ENCODE data around the gene CDK6.

Gene CDK6

DNA sequence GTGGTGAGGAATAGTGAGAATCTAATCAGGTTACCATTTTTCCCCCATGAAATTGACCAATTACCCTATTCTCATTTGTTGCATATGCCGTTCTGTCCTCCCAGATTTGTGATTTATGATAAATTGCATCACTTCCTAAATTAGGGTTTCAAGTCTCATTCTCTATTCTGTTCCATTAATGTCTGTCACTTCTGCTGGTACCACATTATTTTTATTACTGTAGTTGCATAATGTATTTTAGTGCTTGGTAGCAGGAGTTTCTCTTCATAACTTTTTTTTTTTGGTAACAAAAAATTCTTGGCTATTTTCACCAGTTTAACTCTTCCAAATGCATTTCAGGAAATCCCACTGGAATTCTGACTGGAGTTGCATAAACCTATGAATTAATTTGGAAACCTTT is 202.2 kb downstream of the CDK6 start:
- H3K27me3 ChIP-seq (ENCODE audit: low read depth, low read length), result no peaks in the 10 kb centered on the region
- peaks cover 68% of the 10 kb centered on the region for H3K4me1 ChIP-seq (ENCODE audit: low read length)
- peaks cover 5% of the 10 kb centered on the region for H3K36me3 ChIP-seq (replicated peaks; ENCODE audit: low read depth, low read length)
- H2AFZ ChIP-seq (ENCODE audit: low read depth, low read length), result no peak overlapping the region
- peak overlapping the region; percentile 96 for H3K27ac ChIP-seq (ENCODE audit: low read length)
- H4K20me1 ChIP-seq (ENCODE audit: insufficient read depth, low read length), result no peaks in the 10 kb centered on the region
- peak overlapping the region; percentile 51 for H3K4me3 ChIP-seq (ENCODE audit: low read length)
- peaks cover 27% of the 10 kb centered on the region for H3K79me2 ChIP-seq (ENCODE audit: low read length)
- H3K4me2 ChIP-seq (ENCODE audit: low read length), result peak overlapping the region; percentile 94
- peak overlapping the region; percentile 58 for H3K9ac ChIP-seq (ENCODE audit: low read length)
- TF ChIP-seq EZH2phosphoT487 (IDR thresholded peaks at IDR 0.05; ENCODE audit: low read depth), result no peak
- TF ChIP-seq, protein P1, sequence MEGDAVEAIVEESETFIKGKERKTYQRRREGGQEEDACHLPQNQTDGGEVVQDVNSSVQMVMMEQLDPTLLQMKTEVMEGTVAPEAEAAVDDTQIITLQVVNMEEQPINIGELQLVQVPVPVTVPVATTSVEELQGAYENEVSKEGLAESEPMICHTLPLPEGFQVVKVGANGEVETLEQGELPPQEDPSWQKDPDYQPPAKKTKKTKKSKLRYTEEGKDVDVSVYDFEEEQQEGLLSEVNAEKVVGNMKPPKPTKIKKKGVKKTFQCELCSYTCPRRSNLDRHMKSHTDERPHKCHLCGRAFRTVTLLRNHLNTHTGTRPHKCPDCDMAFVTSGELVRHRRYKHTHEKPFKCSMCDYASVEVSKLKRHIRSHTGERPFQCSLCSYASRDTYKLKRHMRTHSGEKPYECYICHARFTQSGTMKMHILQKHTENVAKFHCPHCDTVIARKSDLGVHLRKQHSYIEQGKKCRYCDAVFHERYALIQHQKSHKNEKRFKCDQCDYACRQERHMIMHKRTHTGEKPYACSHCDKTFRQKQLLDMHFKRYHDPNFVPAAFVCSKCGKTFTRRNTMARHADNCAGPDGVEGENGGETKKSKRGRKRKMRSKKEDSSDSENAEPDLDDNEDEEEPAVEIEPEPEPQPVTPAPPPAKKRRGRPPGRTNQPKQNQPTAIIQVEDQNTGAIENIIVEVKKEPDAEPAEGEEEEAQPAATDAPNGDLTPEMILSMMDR (IDR thresholded peaks at IDR 0.05; ENCODE audit: low read depth, low read length), result no peak
- peaks cover 5% of the 10 kb centered on the region; the same call in 1 of the 2 replicates for H3K9me3 ChIP-seq (ENCODE audit: insufficient read depth, low read length)

DNA sequence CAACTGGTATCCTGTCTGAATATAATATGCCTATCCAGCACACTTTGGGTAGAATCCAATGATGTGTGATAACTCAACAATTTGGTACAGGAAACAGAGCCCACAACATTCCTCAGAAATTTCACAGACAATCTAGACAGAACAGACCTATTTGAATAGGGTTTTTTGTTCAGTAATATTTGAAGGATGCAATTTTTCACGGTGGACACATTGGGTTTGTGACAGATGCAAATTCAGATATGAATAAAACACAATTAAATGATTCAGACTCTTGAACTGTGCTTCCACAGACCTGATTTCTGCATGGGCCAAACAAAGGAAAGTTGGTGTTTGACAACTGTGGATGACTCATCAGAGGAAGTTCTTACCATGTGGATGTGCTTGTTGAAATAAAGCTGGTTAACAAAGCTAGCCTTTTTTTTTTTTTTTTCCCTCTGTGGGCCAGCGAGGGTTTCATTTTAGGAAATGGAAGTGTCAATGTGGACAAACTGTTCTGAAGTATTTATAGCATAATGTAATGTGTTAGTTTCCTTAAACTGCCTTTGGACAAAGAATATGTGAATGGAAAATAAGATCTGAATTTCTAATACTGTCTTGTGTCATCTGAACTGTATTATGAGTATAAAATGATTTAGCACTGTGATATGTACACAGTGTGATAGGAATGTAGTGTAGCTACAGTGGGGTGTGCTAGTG is 203.0 kb downstream of the CDK6 start:
- peaks cover 33% of the 10 kb centered on the region for H3K79me2 ChIP-seq (ENCODE audit: low read length)
- peaks cover 5% of the 10 kb centered on the region; the same call in 1 of the 2 replicates for H3K9me3 ChIP-seq (ENCODE audit: insufficient read depth, low read length)
- H3K36me3 ChIP-seq (replicated peaks; ENCODE audit: low read depth, low read length), result peaks cover 9% of the 10 kb centered on the region
- H3K4me2 ChIP-seq (ENCODE audit: low read length), result peak overlapping the region; percentile 94
- H3K27ac ChIP-seq (ENCODE audit: low read length), result peak overlapping the region; percentile 96
- H3K4me1 ChIP-seq (ENCODE audit: low read length), result peaks cover 75% of the 10 kb centered on the region
- H2AFZ ChIP-seq (ENCODE audit: low read depth, low read length), result no peak overlapping the region
- H4K20me1 ChIP-seq (ENCODE audit: insufficient read depth, low read length), result no peaks in the 10 kb centered on the region
- H3K9ac ChIP-seq (ENCODE audit: low read length), result peak overlapping the region; percentile 77
- peak overlapping the region; percentile 44 for H3K4me3 ChIP-seq (ENCODE audit: low read length)
- no peak for TF ChIP-seq EZH2phosphoT487 (IDR thresholded peaks at IDR 0.05; ENCODE audit: low read depth)
- TF ChIP-seq, protein P1 (IDR thresholded peaks at IDR 0.05; ENCODE audit: low read depth, low read length), result no peak
- no peaks in the 10 kb centered on the region for H3K27me3 ChIP-seq (ENCODE audit: low read depth, low read length)

DNA sequence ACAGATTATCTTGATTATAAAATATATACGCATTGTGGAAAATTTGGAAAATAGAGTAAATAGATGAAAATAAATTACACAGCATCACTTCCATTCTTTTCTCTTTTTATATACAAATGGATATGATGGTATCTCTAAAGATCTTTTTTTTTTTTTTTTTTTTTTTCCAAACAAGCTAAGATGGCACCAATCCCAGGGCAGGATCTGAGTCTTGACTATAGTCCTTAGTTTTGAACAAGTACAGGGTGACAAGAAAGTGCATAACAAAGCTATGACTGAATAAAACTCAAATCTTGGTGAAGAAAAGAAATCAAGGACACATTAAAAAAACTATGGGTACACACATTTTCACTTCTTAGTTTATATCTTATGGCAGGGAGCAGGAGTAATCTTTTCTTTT is 203.6 kb downstream of the CDK6 start:
- Histone ChIP-seq H3K9ac (ENCODE audit: low read length) (peak overlapping the region; percentile 77; the same call in 1 of the 2 replicates), H3K9me3 (ENCODE audit: insufficient read depth, low read length) (peaks cover 5% of the 10 kb centered on the region; the same call in 1 of the 2 replicates), H2AFZ (ENCODE audit: low read depth, low read length) (no peak overlapping the region), H3K4me2 (ENCODE audit: low read length) (peak overlapping the region; percentile 94), H3K27me3 (ENCODE audit: low read depth, low read length) (no peaks in the 10 kb centered on the region), H4K20me1 (ENCODE audit: insufficient read depth, low read length) (no peaks in the 10 kb centered on the region), H3K4me3 (ENCODE audit: low read length) (peak overlapping the region; percentile 44; the same call in 1 of the 2 replicates), H3K27ac (ENCODE audit: low read length) (peak overlapping the region; percentile 96), H3K4me1 (ENCODE audit: low read length) (peaks cover 75% of the 10 kb centered on the region), H3K79me2 (ENCODE audit: low read length) (peaks cover 34% of the 10 kb centered on the region), H3K36me3 (replicated peaks; ENCODE audit: low read depth, low read length) (peaks cover 15% of the 10 kb centered on the region)
- TF ChIP-seq, protein P1 (IDR thresholded peaks at IDR 0.05; ENCODE audit: low read depth, low read length), result no peak
- TF ChIP-seq EZH2phosphoT487 (IDR thresholded peaks at IDR 0.05; ENCODE audit: low read depth), result no peak

DNA sequence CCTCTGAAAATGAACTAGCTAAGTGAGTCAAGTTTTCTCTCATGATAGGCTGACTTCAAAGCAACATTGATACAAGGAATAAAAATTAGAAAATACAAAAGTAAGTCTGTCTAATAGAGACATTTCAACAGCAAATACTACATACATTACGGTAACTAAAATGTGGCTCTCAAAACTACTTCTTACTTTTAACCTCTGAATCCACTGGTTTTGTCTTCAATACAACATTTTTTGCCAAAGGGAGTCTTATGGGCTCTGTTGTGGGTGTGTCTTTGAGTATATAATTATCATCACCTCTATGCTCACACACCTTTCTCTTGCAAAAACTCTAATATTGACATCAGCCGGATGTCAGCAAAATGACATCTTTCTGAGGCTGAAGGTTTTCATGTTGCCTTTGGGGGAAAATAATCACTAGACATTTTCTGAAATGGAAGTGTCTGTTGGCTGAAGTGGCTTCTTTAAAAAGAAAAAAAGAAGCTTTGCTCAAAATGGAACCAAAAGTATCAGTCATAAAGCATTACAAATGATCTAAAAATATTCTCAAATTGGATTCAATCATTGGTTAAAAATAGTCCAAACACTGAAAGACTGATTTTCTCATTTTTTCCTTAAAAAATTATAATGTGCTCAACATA is 204.4 kb downstream of the CDK6 start:
- peak overlapping the region; percentile 77 for H3K9ac ChIP-seq (ENCODE audit: low read length)
- H3K4me2 ChIP-seq (ENCODE audit: low read length), result peak overlapping the region; percentile 94
- peak overlapping the region; percentile 96 for H3K27ac ChIP-seq (ENCODE audit: low read length)
- H3K27me3 ChIP-seq (ENCODE audit: low read depth, low read length), result no peaks in the 10 kb centered on the region
- H4K20me1 ChIP-seq (ENCODE audit: insufficient read depth, low read length), result no peaks in the 10 kb centered on the region
- no peak overlapping the region for H2AFZ ChIP-seq (ENCODE audit: low read depth, low read length)
- peaks cover 5% of the 10 kb centered on the region; the same call in 1 of the 2 replicates for H3K9me3 ChIP-seq (ENCODE audit: insufficient read depth, low read length)
- peak overlapping the region; percentile 71 for H3K4me3 ChIP-seq (ENCODE audit: low read length)
- H3K4me1 ChIP-seq (ENCODE audit: low read length), result peaks cover 80% of the 10 kb centered on the region
- TF ChIP-seq, protein P1 (IDR thresholded peaks at IDR 0.05; ENCODE audit: low read depth, low read length), result no peak
- TF ChIP-seq EZH2phosphoT487 (IDR thresholded peaks at IDR 0.05; ENCODE audit: low read depth), result no peak
- peaks cover 23% of the 10 kb centered on the region for H3K36me3 ChIP-seq (replicated peaks; ENCODE audit: low read depth, low read length)
- peaks cover 39% of the 10 kb centered on the region for H3K79me2 ChIP-seq (ENCODE audit: low read length)

All from OCI-LY3 (cell line).